Activated T-cell treated with anti-CD3 and anti-CD28 coated beads for 4 hours (primary cell): ENCODE data around the gene EGR1.

Experiments
- DNase-seq: peaks from one replicate; pipeline ENCODE4 v3.0.0-alpha.2; 2020

Gene EGR1

GRCh38 chr5:138465261-138466124, at the start of gene EGR1:
EGR1 (plus strand) TSS chr5:138465479; CDS start chr5:138465762, 283 bp downstream.
- DNase-seq: peak; percentile 96

- no peak for DNase-seq
These were observed 46.8 kb upstream of the EGR1 start for GRCh38 chr5:138418444-138418843.

GRCh38 chr5:138425079-138425478, 40.2 kb upstream of the EGR1 start:
- DNase-seq: no peak

GRCh38 chr5:138435943-138436342, 29.3 kb upstream of the EGR1 start:
- no peak for DNase-seq

GRCh38 chr5:138438003-138438723, 27.1 kb upstream of the EGR1 start:
- DNase-seq: no peak

GRCh38 chr5:138438724-138439476, 26.4 kb upstream of the EGR1 start, which contains the start of gene REEP2:
REEP2 (plus strand) TSS chr5:138439057; CDS start chr5:138439209, 152 bp downstream.
- DNase-seq: peak; percentile 53

- no peak for DNase-seq
These were observed 25.7 kb upstream of the EGR1 start for GRCh38 chr5:138439477-138440158.

- DNase-seq: no peak
These were observed 24.9 kb upstream of the EGR1 start for GRCh38 chr5:138440159-138441073.

- DNase-seq: no peak
These were observed 24.1 kb upstream of the EGR1 start for GRCh38 chr5:138441221-138441620.

- no peak for DNase-seq
These were observed 21.1 kb upstream of the EGR1 start for GRCh38 chr5:138444078-138444773.

- no peak for DNase-seq
These were observed 20.3 kb upstream of the EGR1 start for GRCh38 chr5:138444774-138445546.

- no peak for DNase-seq
These were observed 19.6 kb upstream of the EGR1 start for GRCh38 chr5:138445547-138446271.

GRCh38 chr5:138448070-138448469, 17.2 kb upstream of the EGR1 start:
- no peak for DNase-seq

- DNase-seq: no peak
These were observed 16.5 kb upstream of the EGR1 start for GRCh38 chr5:138448481-138449398.

GRCh38 chr5:138449501-138450239, 15.6 kb upstream of the EGR1 start:
- peak; percentile 75 for DNase-seq

GRCh38 chr5:138450971-138451370, 14.3 kb upstream of the EGR1 start:
- no peak for DNase-seq

- DNase-seq: no peak
These were observed 12.6 kb upstream of the EGR1 start for GRCh38 chr5:138452720-138453119.
